OCI-LY1 (cell line): ENCODE results near the gene ADGRV1.

Experiments
- H2AFZ ChIP-seq: fragments of 200-600 bp; sonication (generic), shearing (Covaris generic); 2 replicates; pipeline ENCODE4 v1.6.0; 2014; ENCODE audit warnings: antibody characterized with exemption, mild to moderate bottlenecking, low read length
- H3F3A ChIP-seq: fragments of 200-600 bp; sonication (generic), shearing (Covaris generic); 2 replicates; pipeline ENCODE4 v1.6.0; 2014; ENCODE audit warnings: mild to moderate bottlenecking, antibody characterized with exemption, low read length, moderate library complexity; ENCODE audit not compliant: insufficient read depth
- H3K27ac ChIP-seq: fragments of 200-600 bp; sonication (generic); 2 replicates; pipeline ENCODE4 v1.5.1; 2014; ENCODE audit warnings: low read length, mixed run types, mild to moderate bottlenecking, low read depth; ENCODE audit not compliant: poor library complexity, severe bottlenecking
- H3K27me3 ChIP-seq: fragments of 200-600 bp; sonication (generic); 2 replicates; pipeline ENCODE4 v1.6.0; 2014; ENCODE audit warnings: antibody characterized with exemption, mild to moderate bottlenecking, low read length, moderate library complexity; ENCODE audit not compliant: insufficient read depth
- H3K36me3 ChIP-seq: fragments of 200-600 bp; sonication (generic); 2 replicates; pipeline ENCODE4 v1.6.1; 2014; ENCODE audit warnings: mild to moderate bottlenecking, antibody characterized with exemption, low read length, moderate library complexity, mixed read lengths; ENCODE audit not compliant: insufficient read depth
- H3K4me1 ChIP-seq: fragments of 200-600 bp; sonication (generic); 2 replicates; pipeline ENCODE4 v1.5.1; 2014; ENCODE audit warnings: mild to moderate bottlenecking, low read length, moderate library complexity; ENCODE audit not compliant: insufficient read depth, severe bottlenecking
- H3K4me2 ChIP-seq: fragments of 200-600 bp; sonication (generic), shearing (Covaris generic); 2 replicates; pipeline ENCODE4 v1.6.1; 2014; ENCODE audit warnings: low read length
- H3K4me3 ChIP-seq: fragments of 200-600 bp; sonication (generic); 2 replicates; pipeline ENCODE4 v1.5.1; 2014; ENCODE audit warnings: low read length, low read depth, mild to moderate bottlenecking, mixed read lengths; ENCODE audit not compliant: poor library complexity, severe bottlenecking
- H3K79me2 ChIP-seq: fragments of 200-600 bp; shearing (Covaris generic); 2 replicates; pipeline ENCODE4 v1.6.1; 2016; ENCODE audit warnings: mixed run types, low read length, mixed read lengths; ENCODE audit not compliant: insufficient read depth
- H3K9ac ChIP-seq: fragments of 200-600 bp; sonication (generic), shearing (Covaris generic); 2 replicates; pipeline ENCODE4 v1.6.1; 2014; ENCODE audit warnings: mild to moderate bottlenecking, low read length, mixed read lengths
- H3K9me2 ChIP-seq: fragments of 200-600 bp; sonication (generic), shearing (Covaris generic); 2 replicates; pipeline ENCODE4 v1.6.1; 2014; ENCODE audit warnings: low read depth, mild to moderate bottlenecking, low read length, mixed read lengths
- H3K9me3 ChIP-seq: fragments of 200-600 bp; shearing (Covaris generic); 2 replicates; pipeline ENCODE4 v1.6.1; 2014; ENCODE audit warnings: low read length, mixed read lengths
- H4K20me1 ChIP-seq: fragments of 200-600 bp; sonication (generic), shearing (Covaris generic); 2 replicates; pipeline ENCODE4 v1.6.0; 2016; ENCODE audit warnings: mild to moderate bottlenecking, low read length; ENCODE audit not compliant: insufficient read depth
- CTCF ChIP-seq: fragments of 200-600 bp; sonication (generic), shearing (Covaris generic); IDR thresholded peaks from 2 replicates; pipeline ENCODE4 v1.5.1; 2017; ENCODE audit warnings: mild to moderate bottlenecking, antibody characterized with exemption, low read length, moderate library complexity, mixed read lengths
- EZH2 ChIP-seq: fragments of 200-600 bp; sonication (generic), shearing (Covaris generic); IDR thresholded peaks from 2 replicates; pipeline ENCODE4 v1.8.0; 2017; ENCODE audit warnings: borderline replicate concordance, mixed run types, mild to moderate bottlenecking, antibody characterized with exemption, low read length, moderate library complexity, mixed read lengths

ADGRV1 gene

GRCh38 chr5:90640484-90641059, 82.0 kb downstream of the ADGRV1 start:
- Histone ChIP-seq H3K4me2 (no peak overlapping the region), H3K79me2 (no peaks in the 10 kb centered on the region), H3K36me3 (no peaks in the 10 kb centered on the region), H3F3A (no peaks in the 10 kb centered on the region), H3K9me3 (no peaks in the 10 kb centered on the region), H2AFZ (no peak overlapping the region), H3K27me3 (no peaks in the 10 kb centered on the region), H3K4me3 (no peak overlapping the region), H3K9me2 (no peaks in the 10 kb centered on the region), H3K4me1 (no peaks in the 10 kb centered on the region), H3K9ac (no peak overlapping the region), H4K20me1 (no peaks in the 10 kb centered on the region), H3K27ac (no peak overlapping the region)
- TF ChIP-seq CTCF = no peak
- no peak for TF ChIP-seq EZH2

GRCh38 chr5:90641528-90641927, 82.9 kb downstream of the ADGRV1 start:
- no peak overlapping the region for H3K27ac ChIP-seq
- no peaks in the 10 kb centered on the region for H4K20me1 ChIP-seq
- no peak overlapping the region for H2AFZ ChIP-seq
- no peak for TF ChIP-seq EZH2
- no peak for TF ChIP-seq CTCF
- H3K9ac ChIP-seq = no peak overlapping the region
- H3K4me1 ChIP-seq = no peaks in the 10 kb centered on the region
- H3F3A ChIP-seq = no peaks in the 10 kb centered on the region
- no peaks in the 10 kb centered on the region for H3K79me2 ChIP-seq
- H3K36me3 ChIP-seq = no peaks in the 10 kb centered on the region
- H3K9me2 ChIP-seq = no peaks in the 10 kb centered on the region
- no peak overlapping the region for H3K4me2 ChIP-seq
- no peaks in the 10 kb centered on the region for H3K27me3 ChIP-seq
- H3K9me3 ChIP-seq = no peaks in the 10 kb centered on the region
- H3K4me3 ChIP-seq = no peak overlapping the region

- Histone ChIP-seq H3K36me3 (no peaks in the 10 kb centered on the region), H3K4me2 (no peak overlapping the region), H3K4me1 (no peaks in the 10 kb centered on the region), H4K20me1 (no peaks in the 10 kb centered on the region), H2AFZ (no peak overlapping the region), H3K4me3 (no peak overlapping the region), H3K79me2 (no peaks in the 10 kb centered on the region), H3K27me3 (no peaks in the 10 kb centered on the region), H3K9me3 (no peaks in the 10 kb centered on the region), H3K9ac (no peak overlapping the region), H3K27ac (no peak overlapping the region), H3F3A (no peaks in the 10 kb centered on the region), H3K9me2 (no peaks in the 10 kb centered on the region)
- TF ChIP-seq EZH2 (no peak), CTCF (no peak)
Measured at GRCh38 chr5:90642706-90643229, 84.2 kb downstream of the ADGRV1 start.
